Suprapubic skin (tissue), 4 donors: Measurements from ENCODE around the gene PPP2R5B. TPM values are rescaled to one million over a fixed set of nuclear protein-coding genes. Genes with fewer than 3 reads are reported as not detected.
A peak's percentile ranks its signal among the peaks of the same experiment; 100 is the strongest.

ENCODE experiments used
- DNase-seq, 2 donors: peaks; one replicate each; pipeline ENCODE4 v3.0.0-alpha.2; 2019; ENCODE audit warnings: low spot score in 2 of 2
- H3K27ac ChIP-seq: fragments of 200-600 bp; sonication (generic); one replicate; pipeline ENCODE4 v1.5.1; 2019
- H3K27me3 ChIP-seq: fragments of 200-600 bp; sonication (generic); one replicate; pipeline ENCODE4 v1.5.1; 2019
- H3K36me3 ChIP-seq: fragments of 200-600 bp; sonication (generic); one replicate; pipeline ENCODE4 v1.5.1; 2019
- H3K4me1 ChIP-seq: fragments of 200-600 bp; sonication (generic); one replicate; pipeline ENCODE4 v1.5.1; 2019
- H3K4me3 ChIP-seq: fragments of 200-600 bp; sonication (generic); one replicate; pipeline ENCODE4 v1.5.1; 2019; ENCODE audit warnings: mild to moderate bottlenecking
- H3K9me3 ChIP-seq: fragments of 200-600 bp; sonication (generic); one replicate; pipeline ENCODE4 v1.5.1; 2019
- CTCF ChIP-seq, 2 donors: fragments of 200-600 bp in 1 of 2; fragments of 450-650 bp in 1 of 2; sonication (generic) in 1 of 2; IDR thresholded peaks; one replicate each; pipeline ENCODE4 v1.5.1; 2016 to 2019; ENCODE audit warnings: antibody characterized with exemption in 2 of 2, mild to moderate bottlenecking in 1 of 2, moderate library complexity in 1 of 2
- EP300 ChIP-seq: sonication (generic); formaldehyde crosslinking; IDR thresholded peaks from one replicate; pipeline ENCODE4 v1.6.1; 2017; ENCODE audit warnings: antibody characterized with exemption
- POLR2A ChIP-seq, 2 donors: fragments of 450-650 bp; IDR thresholded peaks; one replicate each; pipeline ENCODE4 v1.6.1; 2017; ENCODE audit warnings: antibody characterized with exemption in 2 of 2, mild to moderate bottlenecking in 2 of 2, moderate library complexity in 2 of 2
- POLR2AphosphoS5 ChIP-seq, 3 donors: sonication (generic); formaldehyde crosslinking; IDR thresholded peaks; one replicate each; pipeline ENCODE4 v1.6.1; 2017; ENCODE audit warnings: antibody characterized with exemption in 3 of 3
- WGBS: methylation state at CpG from one replicate; pipeline ENCODE4 v1.1.5; 2018; 5-methylcytosine and 5-hydroxymethylcytosine counted together
- total RNA-seq, 4 donors: library from RNA; depleted of rRNA; stranded (reverse); fragments of >200 nt; gene quantifications; one replicate each; pipeline ENCODE4 v1.1.0, GENCODE V29; 2016

PPP2R5B gene
- total RNA-seq, 4 donors from 2014 or later: 20.1 to 38.3 (median 27.3) TPM

GRCh38 chr11:64893194-64894069 is 31.1 kb upstream of the PPP2R5B start:
- TF ChIP-seq POLR2A (IDR thresholded peaks at IDR 0.05) (no peak), CTCF (IDR thresholded peaks at IDR 0.05) (no peak), EP300 (no peak), POLR2AphosphoS5 (IDR thresholded peaks at IDR 0.05) (no peak)
- Histone ChIP-seq H3K27me3 (no peaks in the 10 kb centered on the region), H3K4me3 (no peak overlapping the region), H3K4me1 (peaks cover 8% of the 10 kb centered on the region), H3K36me3 (peaks cover 40% of the 10 kb centered on the region), H3K27ac (no peak overlapping the region), H3K9me3 (no peaks in the 10 kb centered on the region)
- 69% methylated on average over 13 of the region's 25 CpGs for WGBS
- DNase-seq: no peak

DNA sequence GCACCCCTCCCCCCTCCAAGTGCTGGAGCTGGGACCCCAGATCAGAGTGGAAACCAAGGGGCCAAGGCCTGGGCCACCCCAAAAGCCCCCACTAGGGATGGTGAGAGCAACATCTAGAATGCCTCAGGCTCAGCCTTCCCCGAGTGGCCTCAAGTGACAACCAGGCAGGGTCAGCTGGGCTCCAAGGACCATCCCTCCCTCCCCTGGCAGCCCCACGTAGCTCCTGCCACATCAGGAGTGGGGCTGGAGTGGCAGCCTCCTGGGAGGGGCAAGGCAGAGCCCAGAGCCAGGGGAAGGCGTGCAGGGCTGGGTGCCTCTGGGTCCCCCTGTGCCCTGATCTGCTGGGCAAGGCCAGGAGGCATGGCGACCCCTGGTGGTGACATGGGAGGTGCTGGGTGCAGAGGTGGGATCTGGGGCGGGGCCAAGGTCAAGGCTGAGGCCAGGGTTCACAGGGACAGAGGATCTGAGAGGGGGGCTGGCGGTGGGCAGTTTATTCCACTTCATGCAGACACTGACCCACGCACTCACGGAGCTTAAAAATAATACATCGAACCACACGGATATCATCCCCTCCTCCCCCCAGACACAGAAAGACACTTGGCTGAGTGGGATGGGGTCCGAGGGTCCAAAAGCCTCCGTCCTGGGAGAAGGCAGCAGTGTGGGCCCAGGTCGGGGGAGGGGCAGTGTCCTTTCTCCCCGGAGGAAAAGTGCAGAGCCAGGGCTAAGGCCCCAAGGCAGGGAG is 30.2 kb upstream of the PPP2R5B start:
- H3K9me3 ChIP-seq: no peaks in the 10 kb centered on the region
- H3K36me3 ChIP-seq: peaks cover 48% of the 10 kb centered on the region
- TF ChIP-seq POLR2A (IDR thresholded peaks at IDR 0.05) (no peak), EP300 (no peak), CTCF (IDR thresholded peaks at IDR 0.05) (peak; percentile 58 to 84), POLR2AphosphoS5 (IDR thresholded peaks at IDR 0.05) (peak in 1 of 3 donors; percentile 12)
- DNase-seq: peak; percentile 87 to 93
- H3K27ac ChIP-seq: no peak overlapping the region
- 53% methylated on average over 10 of the region's 14 CpGs for WGBS
- H3K27me3 ChIP-seq: no peaks in the 10 kb centered on the region
- no peak overlapping the region for H3K4me3 ChIP-seq
- H3K4me1 ChIP-seq: peaks cover 6% of the 10 kb centered on the region

- Histone ChIP-seq H3K27me3 (no peaks in the 10 kb centered on the region), H3K36me3 (peaks cover 52% of the 10 kb centered on the region), H3K27ac (no peak overlapping the region), H3K4me1 (peaks cover 6% of the 10 kb centered on the region), H3K9me3 (no peaks in the 10 kb centered on the region), H3K4me3 (no peak overlapping the region)
- TF ChIP-seq POLR2AphosphoS5 (IDR thresholded peaks at IDR 0.05) (no peak), POLR2A (IDR thresholded peaks at IDR 0.05) (no peak), EP300 (no peak), CTCF (IDR thresholded peaks at IDR 0.05) (no peak)
- no peak for DNase-seq
- 81% methylated on average over 14 of the region's 39 CpGs for WGBS
These were observed 29.6 kb upstream of the PPP2R5B start for GRCh38 chr11:64894812-64895452.

- peaks cover 68% of the 10 kb centered on the region for H3K36me3 ChIP-seq
- H3K4me3 ChIP-seq: no peak overlapping the region
- TF ChIP-seq EP300: no peak
- TF ChIP-seq POLR2A (IDR thresholded peaks at IDR 0.05): no peak
- TF ChIP-seq POLR2AphosphoS5 (IDR thresholded peaks at IDR 0.05): no peak
- TF ChIP-seq CTCF (IDR thresholded peaks at IDR 0.05): no peak
- DNase-seq: no peak
- H3K27ac ChIP-seq: no peak overlapping the region
- no peaks in the 10 kb centered on the region for H3K9me3 ChIP-seq
- peaks cover 6% of the 10 kb centered on the region for H3K4me1 ChIP-seq
- H3K27me3 ChIP-seq: no peaks in the 10 kb centered on the region
- 66% methylated on average over 4 of the region's 14 CpGs for WGBS
These were observed 28.0 kb upstream of the PPP2R5B start for GRCh38 chr11:64896448-64897022.
